ENCODE data around the gene VPS26B.
"Not testable (repeated sequence)": the region's sequence is repeated elsewhere in the genome, so short reads cannot be mapped to it uniquely, and the experiment has no call there.

Gene VPS26B

DNA sequence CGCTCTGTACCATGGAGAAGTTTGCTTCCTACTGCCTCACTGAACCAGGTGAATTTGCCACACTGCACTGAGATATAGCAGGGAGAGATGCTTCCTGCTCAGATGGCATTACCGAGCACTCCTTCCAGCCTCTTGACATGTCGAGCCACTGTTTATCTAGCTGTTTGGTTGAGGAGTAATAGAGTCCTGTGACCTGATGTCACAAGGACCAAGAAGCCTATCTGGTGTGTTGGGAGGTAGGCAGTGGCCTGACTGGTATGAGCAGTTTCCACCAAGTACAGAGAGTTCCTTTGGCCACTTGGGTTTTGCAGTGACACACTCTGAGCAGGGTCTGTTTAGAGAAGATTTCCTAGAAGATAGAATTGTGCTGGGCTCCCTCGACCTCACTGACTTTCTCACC, 34.1 kb downstream of the VPS26B start:
- no peak for DNase-seq (ENCODE audit: low spot score)

- no peak for DNase-seq (ENCODE audit: low spot score)
Measured at GRCh38 chr11:134260503-134260902, 36.0 kb downstream of the VPS26B start.

- DNase-seq (ENCODE audit: low spot score), result no peak
Measured at GRCh38 chr11:134260983-134261382, 36.5 kb downstream of the VPS26B start.

DNA sequence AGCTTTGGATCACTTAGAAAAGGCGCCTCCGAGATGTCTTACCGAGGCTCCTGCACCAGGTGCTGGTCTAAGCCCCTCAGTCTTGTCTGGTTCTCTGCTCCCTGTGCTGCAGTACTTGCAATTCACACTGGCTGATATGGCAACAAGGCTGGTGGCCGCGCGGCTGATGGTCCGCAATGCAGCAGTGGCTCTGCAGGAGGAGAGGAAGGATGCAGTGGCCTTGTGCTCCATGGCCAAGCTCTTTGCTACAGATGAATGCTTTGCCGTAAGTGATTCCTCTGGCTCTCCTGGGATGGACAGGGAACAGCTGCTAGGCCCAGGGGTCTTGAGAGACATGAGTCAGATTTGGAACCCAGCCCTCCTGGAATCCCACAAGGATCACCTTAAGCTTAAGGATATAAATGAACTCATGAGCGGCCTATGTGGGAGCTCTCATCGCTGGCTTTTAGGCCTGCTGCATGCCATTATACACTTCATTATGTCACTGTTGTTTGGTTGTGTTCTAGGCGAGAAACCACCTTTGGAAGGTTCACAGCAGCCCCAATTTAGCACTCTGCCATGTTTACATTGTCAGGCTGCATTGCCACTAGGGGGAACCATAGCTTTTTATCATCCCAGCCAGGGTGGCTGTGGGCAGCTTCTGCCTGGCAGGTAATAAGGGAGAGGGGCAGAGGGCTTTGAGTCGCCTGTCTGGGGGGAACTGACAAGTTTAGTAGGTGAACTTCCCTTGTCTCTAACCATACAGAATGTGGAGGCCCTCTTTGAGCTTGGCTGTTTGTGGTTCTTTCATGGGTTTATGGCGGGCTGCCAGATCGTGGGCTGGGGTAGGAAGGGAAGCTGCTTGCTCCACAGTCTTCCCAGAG, 37.4 kb downstream of the VPS26B start:
- peak; percentile 50 for DNase-seq (ENCODE audit: low spot score)

DNA sequence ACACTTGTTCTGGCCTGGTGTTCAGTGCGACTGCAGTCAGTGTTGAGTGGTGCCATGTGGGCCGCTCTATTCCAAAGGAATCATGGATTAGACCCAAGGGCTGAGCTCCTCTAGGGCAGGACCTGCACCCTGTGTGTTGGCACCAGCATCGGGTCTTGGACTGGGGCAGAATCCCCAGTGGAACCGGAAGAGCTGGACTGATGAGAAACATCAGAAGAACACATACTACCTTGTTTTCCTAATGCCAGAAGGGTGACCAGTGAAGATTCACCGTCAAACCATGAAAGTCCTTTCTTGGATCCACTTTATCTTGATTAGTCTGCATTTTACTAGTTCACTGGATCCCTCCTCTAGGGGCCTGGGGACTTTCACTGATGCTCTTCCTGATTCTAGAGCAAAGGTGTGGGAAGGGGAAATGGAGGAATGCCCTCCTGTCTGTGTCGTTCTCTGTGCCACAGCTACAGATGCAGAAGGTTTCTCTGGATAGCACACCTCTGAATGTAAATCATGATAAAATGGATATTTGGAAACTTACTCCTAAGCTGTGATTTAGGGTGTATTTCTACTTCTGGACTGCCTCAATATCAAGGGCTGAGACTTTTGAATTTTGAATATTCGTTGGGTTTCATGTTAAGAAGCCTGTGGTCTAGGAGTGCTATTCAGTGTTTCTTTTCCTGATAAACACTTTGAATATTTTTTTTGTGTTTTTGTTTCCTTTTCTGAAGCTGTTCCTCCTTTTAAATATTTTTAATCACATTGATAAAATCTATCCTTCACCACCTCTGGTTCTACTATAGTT, 40.7 kb downstream of the VPS26B start:
- no peak for DNase-seq (ENCODE audit: low spot score)

DNA sequence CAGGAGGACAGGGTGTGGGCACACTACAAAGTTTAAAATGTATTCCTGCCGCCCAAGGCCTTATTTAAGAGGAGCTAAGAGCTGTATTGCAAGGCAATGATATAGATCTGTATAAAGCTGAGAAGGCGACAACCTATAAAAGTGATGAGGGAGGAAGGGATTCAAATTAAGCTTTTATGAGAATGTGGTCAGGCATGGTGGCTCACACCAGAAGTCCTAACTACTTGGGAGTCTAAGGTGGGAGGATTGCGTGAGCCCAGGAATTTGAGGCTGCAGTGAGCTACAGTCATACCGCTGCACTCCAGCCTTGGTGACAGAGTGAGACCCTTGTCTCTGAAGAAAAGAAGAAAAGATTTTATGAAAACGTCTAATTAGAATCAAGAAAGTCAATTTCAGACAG, 42.0 kb downstream of the VPS26B start:
- no peak for DNase-seq (ENCODE audit: low spot score)

- no peak for DNase-seq (ENCODE audit: low spot score)
Measured at GRCh38 chr11:134266841-134267251, 42.4 kb downstream of the VPS26B start.

DNA sequence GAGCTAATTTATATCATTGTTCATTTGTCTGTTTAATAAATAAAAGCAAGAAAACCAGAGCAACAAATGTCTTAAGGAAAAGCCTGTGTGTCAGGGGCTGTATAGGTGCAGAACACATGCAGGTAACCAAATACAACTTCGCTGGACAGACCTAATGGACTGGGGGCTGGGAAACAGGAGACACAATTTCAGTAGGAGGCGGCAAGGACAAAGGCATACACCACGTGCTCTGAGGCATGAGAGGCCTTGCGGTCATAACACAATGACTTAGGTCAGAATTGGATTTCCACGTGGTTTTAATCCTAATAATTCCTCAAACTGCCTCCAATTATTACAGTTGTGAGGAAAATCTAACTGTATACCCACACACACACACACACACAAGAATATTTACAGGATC, 43.0 kb downstream of the VPS26B start:
- DNase-seq (ENCODE audit: low spot score), result no peak

GRCh38 chr11:134267966-134268365, 43.5 kb downstream of the VPS26B start:
- no peak for DNase-seq (ENCODE audit: low spot score)

- peak; percentile 49 for DNase-seq (ENCODE audit: low spot score)
Measured at GRCh38 chr11:134270250-134270714, 45.8 kb downstream of the VPS26B start.

DNA sequence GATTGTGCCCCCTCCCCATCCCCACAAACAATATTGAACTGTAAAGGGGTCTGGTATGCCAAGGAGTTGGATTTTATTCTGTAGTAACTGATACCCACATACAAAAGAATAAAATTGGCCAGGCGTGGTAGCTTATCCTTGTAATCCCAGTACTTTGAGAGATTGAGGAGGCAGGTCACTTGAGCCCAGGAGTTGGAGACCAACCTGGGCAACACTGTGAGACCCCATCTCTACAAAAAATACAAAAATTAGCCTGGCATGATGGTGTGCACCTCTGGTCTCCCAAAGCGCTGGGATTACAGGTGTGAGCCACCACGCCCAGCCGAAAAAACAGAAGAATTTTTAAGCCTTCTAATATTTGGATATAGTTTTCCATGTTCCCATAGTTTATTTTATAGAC, 47.5 kb downstream of the VPS26B start:
- DNase-seq (ENCODE audit: low spot score), result no peak

DNA sequence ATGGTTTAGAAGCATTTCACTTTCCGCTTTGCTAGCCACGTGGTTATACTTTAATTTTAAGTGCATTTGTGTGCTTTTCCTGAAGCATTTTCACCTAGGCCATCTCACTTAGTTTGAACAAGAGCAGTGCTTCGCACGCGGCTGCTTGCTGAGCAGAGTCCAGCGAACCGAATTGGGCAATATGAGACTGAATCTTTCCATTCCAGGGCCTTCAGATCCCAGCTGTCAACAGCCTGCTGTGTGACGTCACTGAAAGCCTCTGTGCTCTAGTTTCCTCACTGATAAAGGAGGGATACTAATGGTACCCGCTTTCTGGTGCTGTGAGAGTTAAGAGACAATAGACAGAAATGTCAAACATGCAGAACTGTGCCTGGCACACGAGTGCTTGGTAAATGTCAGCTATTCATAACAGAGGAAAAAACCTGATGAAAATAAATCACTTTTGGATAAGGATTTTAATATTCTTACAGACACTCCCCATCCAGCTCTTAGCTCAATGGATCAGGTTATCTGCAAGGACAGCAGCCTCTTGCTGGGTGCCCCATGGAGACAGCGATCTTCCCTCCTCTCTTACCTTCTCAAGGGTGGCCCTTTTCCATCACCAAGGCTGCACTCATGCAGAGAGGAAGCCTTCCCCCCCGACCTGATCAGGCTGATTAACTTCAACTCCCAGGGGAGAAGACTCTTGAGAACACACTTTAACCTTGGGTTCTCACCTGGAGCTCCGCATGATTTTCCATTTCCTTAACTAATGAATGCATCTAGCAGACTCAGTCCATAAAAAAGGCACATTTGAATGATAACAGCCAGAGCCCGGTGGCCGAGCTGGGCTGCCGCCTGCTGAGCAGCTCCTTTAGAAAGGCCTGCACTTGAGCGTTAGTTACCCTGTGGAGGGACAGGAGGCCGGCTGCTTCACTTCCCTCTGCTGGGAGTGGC, 48.2 kb downstream of the VPS26B start:
- DNase-seq (ENCODE audit: low spot score), result no peak

DNA sequence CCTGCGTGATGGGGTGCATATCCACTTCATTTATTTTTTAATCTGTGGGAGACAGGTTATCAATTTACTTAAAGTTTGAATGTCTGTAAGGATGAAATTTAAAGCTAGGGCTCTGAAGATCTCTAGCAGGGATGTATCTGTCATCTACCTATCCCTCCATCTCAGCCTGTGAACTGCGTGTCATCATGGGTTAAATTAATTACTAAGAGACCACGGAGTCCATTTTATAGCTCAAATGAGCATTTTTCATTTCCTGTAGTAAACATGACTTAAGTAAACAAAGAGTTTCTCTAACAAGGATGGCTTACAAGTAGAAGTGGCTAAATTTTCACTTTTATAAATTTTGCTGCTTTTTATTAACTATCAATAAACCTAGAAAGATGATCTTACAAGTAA, 48.8 kb downstream of the VPS26B start:
- no peak for DNase-seq (ENCODE audit: low spot score)

DNA sequence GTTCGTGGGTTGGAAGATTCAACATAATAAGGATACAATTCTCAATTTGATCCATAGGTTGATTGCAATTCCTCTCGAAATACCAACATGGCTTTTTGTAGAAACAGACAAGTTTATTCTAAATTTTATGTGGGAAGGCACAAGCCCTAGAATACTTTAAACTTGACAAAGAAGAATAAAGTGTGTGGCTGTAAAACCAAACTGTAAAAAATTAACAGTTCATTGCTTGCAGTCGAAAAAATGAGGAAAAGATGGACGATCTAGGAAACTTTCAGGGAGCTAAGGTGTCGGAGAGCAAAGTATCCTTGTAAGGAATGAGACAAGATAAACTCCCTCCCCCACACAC, 50.7 kb downstream of the VPS26B start:
- DNase-seq (ENCODE audit: low spot score), result no peak

- DNase-seq (ENCODE audit: low spot score), result peak; percentile 79
Measured at GRCh38 chr11:134275534-134276395, 51.3 kb downstream of the VPS26B start, which contains the start of gene GLB1L3. Gene GLB1L3, plus strand, starts transcription at chr11:134276379. Its CDS starts 362 bp downstream, at chr11:134276741.

- no peak for DNase-seq (ENCODE audit: low spot score)
Measured at GRCh38 chr11:134276396-134277182, 52.1 kb downstream of the VPS26B start.

GRCh38 chr11:134277183-134278001, 52.9 kb downstream of the VPS26B start:
- no peak for DNase-seq (ENCODE audit: low spot score)

DNA sequence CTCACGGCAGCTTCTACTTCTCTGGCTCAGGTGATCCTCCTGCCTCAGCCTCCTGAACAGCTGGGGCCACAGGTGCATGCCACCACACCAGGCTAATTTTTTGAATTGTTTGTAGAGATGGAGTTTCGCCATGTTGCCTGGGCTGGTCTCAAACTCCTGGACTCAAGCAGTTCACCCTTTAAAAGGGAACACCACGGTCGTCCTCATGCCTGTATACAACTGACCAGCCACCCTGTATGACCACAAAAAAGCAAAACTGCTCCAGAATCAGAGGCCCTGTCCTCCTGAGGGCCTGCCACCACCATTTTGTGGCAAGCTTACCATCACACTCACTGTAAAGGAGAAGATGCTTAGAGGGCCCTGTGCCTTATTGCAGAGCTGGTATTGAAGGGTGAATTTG, 53.9 kb downstream of the VPS26B start:
- no peak for DNase-seq (ENCODE audit: low spot score)

DNA sequence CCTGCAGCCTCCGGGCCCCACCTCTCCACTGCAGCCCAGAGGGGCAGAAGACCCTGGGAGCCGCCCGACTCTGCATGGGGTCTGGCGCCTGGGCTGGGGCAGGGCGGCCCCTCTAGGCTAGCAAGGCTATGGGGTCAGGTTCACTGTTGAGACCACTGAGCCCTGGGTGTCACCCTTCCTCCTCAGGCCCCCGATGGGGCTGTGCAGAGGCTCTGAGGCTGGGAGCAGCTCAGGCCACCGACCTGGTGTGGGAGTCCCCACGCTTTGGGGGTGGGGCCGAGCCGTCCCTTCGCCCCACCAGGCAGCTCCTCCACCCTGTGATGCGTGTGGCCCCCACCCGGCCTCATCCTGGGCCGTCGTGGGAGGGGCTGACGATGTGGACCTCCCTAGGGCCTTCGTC, 57.2 kb downstream of the VPS26B start:
- not testable (repeated sequence) for DNase-seq (ENCODE audit: low spot score)
